ENCODE measurements around the gene CYGB.

DNA sequence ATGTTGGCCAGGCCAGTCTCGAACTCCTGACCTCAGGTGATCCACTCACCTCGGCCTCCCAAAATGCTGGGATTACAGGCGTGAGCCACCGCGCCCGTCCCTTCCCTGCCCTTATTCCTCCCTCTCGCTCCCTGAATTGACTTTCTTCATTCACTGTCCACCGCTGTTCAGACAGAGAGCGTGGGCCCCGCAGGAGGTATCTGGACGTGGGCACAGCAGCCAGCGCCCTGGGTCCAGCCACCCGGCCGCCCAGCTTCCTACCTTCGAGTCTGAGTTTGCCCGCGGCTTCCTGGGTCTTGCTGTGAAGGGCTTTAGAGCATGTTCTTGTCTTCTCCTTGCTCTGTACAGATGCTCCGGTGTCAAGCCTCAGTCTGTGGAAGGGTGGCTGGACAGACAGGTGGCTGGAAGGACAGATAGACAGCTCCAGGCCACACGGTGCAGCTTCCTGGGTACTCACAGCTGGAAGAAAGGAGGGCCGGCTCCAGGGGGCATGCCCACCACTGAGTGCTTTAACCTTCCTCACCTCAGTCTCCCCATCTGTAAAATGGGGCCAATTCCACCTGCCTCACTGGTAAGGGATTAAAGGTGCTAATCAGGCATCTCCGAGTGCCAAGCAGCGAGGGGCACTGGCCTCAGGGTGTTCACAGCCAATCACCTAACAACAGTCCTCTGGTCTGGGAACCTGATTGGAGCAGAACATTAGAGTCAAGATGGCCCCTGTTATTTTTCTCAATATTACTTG is 49.9 kb downstream of the CYGB start:
- TF ChIP-seq CTCF (conservative IDR thresholded peaks at IDR 0.05; ENCODE audit: low read length) (no peak), EZH2phosphoT487 (IDR thresholded peaks at IDR 0.05; ENCODE audit: borderline replicate concordance, low read depth, low read length) (no peak)
